ENCODE data around the gene C1orf21.

C1orf21 gene

DNA sequence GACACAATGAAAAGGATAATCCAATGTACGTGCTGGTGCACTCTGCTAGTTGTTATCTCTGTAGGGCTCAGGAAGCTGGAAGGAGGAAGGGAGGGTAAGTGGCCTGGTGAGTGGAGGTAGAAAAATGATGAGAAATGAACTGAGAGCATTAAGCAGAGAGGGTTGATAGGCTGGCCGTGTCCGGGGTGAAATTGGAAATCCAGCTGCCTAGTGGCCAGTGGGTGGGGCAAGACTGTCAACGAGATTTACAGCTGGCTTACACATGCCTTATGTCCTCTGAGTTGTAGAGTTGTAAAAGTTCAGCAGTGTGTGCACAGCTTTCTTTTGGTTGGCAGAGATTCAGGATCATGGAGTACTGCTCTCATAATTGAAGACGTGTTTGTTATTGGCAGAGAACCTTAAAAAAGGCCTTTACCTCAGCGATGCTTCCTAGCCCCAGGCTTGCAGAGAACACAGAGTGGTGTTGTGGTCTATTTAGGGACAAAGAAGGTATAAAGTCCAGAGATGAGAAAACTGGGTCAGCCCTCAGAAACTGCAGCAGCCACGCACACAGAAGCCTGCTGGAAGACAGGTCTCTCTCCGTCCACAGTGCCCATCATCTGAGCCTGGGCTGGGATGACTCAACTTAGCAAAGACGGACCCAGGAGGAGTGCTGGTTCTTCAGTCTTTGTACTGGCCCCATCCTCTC is 235.5 kb downstream of the C1orf21 start:
- peak; percentile 92 for DNase-seq (ENCODE audit: low read depth)
- TF ChIP-seq, protein P1, sequence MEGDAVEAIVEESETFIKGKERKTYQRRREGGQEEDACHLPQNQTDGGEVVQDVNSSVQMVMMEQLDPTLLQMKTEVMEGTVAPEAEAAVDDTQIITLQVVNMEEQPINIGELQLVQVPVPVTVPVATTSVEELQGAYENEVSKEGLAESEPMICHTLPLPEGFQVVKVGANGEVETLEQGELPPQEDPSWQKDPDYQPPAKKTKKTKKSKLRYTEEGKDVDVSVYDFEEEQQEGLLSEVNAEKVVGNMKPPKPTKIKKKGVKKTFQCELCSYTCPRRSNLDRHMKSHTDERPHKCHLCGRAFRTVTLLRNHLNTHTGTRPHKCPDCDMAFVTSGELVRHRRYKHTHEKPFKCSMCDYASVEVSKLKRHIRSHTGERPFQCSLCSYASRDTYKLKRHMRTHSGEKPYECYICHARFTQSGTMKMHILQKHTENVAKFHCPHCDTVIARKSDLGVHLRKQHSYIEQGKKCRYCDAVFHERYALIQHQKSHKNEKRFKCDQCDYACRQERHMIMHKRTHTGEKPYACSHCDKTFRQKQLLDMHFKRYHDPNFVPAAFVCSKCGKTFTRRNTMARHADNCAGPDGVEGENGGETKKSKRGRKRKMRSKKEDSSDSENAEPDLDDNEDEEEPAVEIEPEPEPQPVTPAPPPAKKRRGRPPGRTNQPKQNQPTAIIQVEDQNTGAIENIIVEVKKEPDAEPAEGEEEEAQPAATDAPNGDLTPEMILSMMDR (IDR thresholded peaks at IDR 0.05; ENCODE audit: low read length, missing control alignments) = no peak
- no peak overlapping the region for H3K4me3 ChIP-seq (replicated peaks; ENCODE audit: low read depth, low read length)

DNA sequence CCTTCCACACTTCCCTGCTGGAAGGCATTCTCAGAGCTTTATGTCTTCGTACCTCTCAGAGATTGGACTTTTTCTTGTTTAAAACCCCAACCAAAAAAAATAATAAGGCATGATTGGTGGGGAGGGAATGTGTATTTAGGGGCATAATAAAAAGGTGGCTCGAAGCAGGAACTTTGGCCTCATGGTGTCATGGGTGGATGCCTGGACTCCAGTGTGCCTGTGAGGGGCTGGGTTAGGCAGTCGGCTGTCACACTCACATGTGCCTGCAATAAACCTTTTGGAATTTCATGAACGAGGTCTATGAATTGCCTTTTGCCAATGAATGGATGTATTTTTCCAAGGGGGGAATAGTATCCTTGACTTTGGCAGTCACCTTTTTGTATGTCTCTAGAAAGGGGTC is 236.6 kb downstream of the C1orf21 start:
- TF ChIP-seq, protein P1 (IDR thresholded peaks at IDR 0.05; ENCODE audit: low read length, missing control alignments) = no peak
- H3K4me3 ChIP-seq (replicated peaks; ENCODE audit: low read depth, low read length) = no peak overlapping the region
- DNase-seq (ENCODE audit: low read depth) = no peak

DNA sequence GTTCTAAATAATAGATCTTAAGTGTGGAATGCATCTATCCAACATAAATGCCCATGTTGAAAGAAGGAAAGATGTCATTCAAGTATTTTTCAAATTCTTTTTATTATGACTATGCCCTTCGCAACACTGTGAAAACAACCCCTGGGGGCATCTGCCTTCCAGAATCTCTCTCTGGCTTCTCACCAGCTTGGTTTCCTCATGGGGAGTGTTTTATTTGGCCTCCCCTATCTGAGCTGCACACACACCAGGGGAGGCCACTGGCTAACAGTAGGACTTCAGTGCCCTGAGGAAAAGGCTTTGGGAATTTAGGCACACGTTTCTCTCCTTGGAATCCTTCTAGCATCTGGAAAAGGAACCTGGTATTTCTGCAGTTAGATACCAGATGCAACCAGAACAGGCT is 237.2 kb downstream of the C1orf21 start:
- DNase-seq (ENCODE audit: low read depth) = no peak
- TF ChIP-seq, protein P1 (IDR thresholded peaks at IDR 0.05; ENCODE audit: low read length, missing control alignments) = no peak
- no peak overlapping the region for H3K4me3 ChIP-seq (replicated peaks; ENCODE audit: low read depth, low read length)

DNA sequence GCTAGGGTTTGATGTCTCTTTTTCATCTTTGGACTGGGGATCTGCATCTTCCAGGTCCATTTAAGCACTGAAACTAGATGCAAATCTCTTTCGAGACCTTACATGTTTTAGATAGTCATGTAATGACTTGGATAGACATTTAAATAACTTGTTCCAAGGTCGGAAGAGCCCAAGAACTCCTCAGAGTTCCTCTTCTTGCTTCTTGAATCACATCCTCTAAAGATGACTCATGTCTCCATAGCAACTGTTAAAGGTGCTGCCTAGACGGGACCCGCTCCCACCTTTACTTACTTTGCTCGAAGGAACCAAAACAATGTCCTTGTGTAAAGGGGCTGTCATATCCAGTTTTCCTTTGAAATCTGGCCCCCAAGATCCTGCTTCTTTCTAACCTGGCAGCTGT is 237.8 kb downstream of the C1orf21 start:
- H3K4me3 ChIP-seq (replicated peaks; ENCODE audit: low read depth, low read length) = no peak overlapping the region
- DNase-seq (ENCODE audit: low read depth) = no peak
- TF ChIP-seq, protein P1 (IDR thresholded peaks at IDR 0.05; ENCODE audit: low read length, missing control alignments) = no peak

DNA sequence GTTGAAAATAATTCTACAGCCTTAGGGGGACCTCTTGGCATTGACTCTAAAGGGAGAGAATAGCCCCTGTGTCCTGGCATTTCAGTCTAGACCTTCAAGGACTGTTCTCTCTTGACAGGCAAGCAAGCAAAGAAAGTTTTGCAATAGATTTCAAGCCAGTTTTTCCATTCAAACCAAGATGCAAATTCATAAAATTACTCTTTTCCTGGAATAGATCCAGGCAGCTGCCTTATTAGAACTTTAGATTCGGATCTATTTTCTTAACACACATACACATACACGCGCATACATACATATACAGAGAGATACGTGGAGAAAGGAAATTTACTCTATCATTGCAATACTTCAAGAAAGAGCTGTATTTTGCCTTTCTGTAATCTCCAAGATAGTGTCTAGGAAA is 238.4 kb downstream of the C1orf21 start:
- no peak overlapping the region for H3K4me3 ChIP-seq (replicated peaks; ENCODE audit: low read depth, low read length)
- DNase-seq (ENCODE audit: low read depth) = no peak
- TF ChIP-seq, protein P1 (IDR thresholded peaks at IDR 0.05; ENCODE audit: low read length, missing control alignments) = no peak

DNA sequence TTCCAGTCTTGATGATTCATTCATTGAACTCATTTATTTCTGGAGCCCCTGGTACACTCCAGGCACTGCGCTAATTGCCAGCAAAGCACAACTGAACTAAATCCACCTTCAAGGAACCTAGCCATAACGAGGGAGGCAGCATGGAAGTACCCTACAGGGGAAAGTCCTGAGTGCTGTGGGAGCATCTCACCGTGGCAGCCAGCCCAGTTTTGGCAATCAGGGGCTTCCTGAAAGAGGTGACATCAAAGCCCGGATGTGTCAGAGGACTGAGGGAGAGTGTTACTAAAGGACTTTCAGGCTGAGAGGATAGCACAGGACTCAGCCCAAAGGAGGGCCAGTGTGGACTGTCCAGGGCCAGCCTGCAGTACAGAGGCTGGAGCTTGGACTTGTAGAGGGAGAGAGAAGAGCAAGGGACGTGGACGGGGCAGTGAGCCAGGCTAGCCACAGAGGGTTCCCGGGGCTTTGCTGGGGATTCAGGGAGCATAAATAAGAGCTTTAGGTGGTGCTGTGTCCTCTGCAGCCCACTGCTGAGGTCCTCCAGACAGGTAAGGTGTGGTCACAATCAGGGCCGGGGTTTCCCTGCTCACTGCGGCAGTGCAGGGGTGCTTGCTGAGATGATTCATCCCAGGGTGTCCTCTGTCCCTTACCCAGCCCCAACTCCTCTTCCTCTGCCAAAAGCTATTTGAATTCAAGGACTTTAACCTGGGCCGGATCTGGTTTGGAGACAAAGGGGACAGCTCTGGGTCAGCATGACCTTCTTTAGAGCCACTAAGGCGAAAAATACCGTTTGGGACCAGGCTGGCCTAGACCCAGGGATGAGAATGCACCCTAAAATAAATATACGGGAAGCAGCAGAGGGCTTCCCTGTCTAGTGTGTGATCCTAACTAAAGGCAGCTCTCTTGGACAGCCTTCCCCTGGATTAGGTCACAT is 239.5 kb downstream of the C1orf21 start:
- TF ChIP-seq, protein P1 (IDR thresholded peaks at IDR 0.05; ENCODE audit: low read length, missing control alignments) = no peak
- no peak overlapping the region for H3K4me3 ChIP-seq (replicated peaks; ENCODE audit: low read depth, low read length)
- DNase-seq (ENCODE audit: low read depth) = no peak
